Measurements from ENCODE around the gene UAP1L1. TPM values are rescaled to one million over a fixed set of nuclear protein-coding genes. Genes with fewer than 3 reads are reported as not detected.

The UAP1L1 gene
- total RNA-seq, 2 donors from 2014 or later = 2.6 to 4.5 TPM

DNA sequence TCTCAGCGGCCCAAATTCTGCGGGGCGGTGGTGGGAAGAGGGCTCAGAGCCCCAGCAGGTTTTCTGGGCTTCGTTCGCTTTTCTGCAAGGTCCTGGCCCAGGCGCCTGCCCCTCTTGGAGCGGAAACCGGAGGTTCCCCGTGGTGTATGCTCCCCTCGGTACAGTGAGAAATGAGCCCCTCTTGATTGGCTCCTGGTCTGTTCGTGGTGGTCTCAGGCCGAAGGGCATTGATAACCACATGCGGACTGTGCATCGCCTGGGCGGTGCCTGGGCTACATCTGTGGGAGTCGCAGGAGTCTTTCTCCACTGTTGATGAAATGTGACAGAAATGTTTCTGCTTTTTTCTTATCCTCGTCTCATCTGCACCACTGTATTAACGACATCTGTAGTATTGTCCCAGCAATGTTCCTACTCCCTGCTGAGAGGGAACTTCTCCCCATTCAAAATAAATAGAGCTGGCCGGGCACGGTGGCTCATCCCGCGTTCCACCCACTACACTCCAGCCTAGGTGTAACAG, 10.2 kb downstream of the UAP1L1 start:
- WGBS, 2 experiments (ENCODE audit: insufficient coverage in 1 of 2, insufficient read length in 1 of 2) = 5 to 8% methylated on average over 17 to 22 of the region's 22 CpGs
- peak; percentile 68 for DNase-seq
- H3K9me3 Mint-ChIP-seq = no peaks in the 10 kb centered on the region
- H3K36me3 Mint-ChIP-seq (ENCODE audit: low read depth) = peaks cover 19% of the 10 kb centered on the region
- H3K27ac Mint-ChIP-seq = peak overlapping the region; percentile 85
- no peak overlapping the region for H3K27ac ChIP-seq (ENCODE audit: low read depth, low read length)
- TF ChIP-seq CTCF (conservative IDR thresholded peaks at IDR 0.05) = no peak
- peaks cover 6% of the 10 kb centered on the region for H3K27me3 Mint-ChIP-seq (ENCODE audit: insufficient read depth)
- peak overlapping the region; percentile 75 for H3K4me3 Mint-ChIP-seq
- H3K4me1 ChIP-seq (ENCODE audit: control insufficient read depth, insufficient read depth, low read length) = no peaks in the 10 kb centered on the region
- H3K4me1 Mint-ChIP-seq = peaks cover 10% of the 10 kb centered on the region
- peaks cover 23% of the 10 kb centered on the region for H3K36me3 ChIP-seq (ENCODE audit: control insufficient read depth, insufficient read depth, low read length)
- peak overlapping the region; percentile 95 for H3K4me3 ChIP-seq (ENCODE audit: low read length)
- peak overlapping the region; percentile 60 for H3K9ac ChIP-seq (ENCODE audit: extremely low read depth, low read length, poor library complexity, severe bottlenecking)
- H3K27me3 ChIP-seq (ENCODE audit: control insufficient read depth, insufficient read depth, low read length, poor library complexity, severe bottlenecking) = no peaks in the 10 kb centered on the region
- H3K9me3 ChIP-seq (ENCODE audit: control insufficient read depth, low read length) = no peaks in the 10 kb centered on the region

DNA sequence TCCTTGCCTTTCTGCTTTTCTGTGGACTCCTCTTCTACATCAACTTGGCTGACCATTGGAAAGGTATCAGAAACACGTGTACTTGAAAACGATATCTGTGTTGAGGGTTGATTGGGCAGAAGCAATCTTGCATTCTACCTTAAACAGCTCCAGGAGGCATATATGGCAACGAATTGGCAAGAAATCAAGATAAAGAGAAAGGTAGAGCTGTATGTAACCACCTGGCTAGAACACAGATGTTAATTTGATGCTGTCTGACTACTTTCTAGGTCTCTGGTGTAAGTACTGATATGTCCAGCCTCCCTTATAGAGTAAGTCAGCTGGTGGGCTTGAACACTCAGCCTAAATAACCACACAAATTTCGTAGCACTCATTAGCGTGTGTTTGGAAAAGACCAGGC, 10.8 kb downstream of the UAP1L1 start:
- Mint-ChIP-seq H3K27ac (no peak overlapping the region), H3K4me1 (peaks cover 10% of the 10 kb centered on the region), H3K4me3 (peak overlapping the region; percentile 75), H3K9me3 (no peaks in the 10 kb centered on the region), H3K27me3 (ENCODE audit: insufficient read depth) (peaks cover 6% of the 10 kb centered on the region), H3K36me3 (ENCODE audit: low read depth) (peaks cover 24% of the 10 kb centered on the region)
- no peaks in the 10 kb centered on the region for H3K27me3 ChIP-seq (ENCODE audit: control insufficient read depth, insufficient read depth, low read length, poor library complexity, severe bottlenecking)
- peaks cover 30% of the 10 kb centered on the region for H3K36me3 ChIP-seq (ENCODE audit: control insufficient read depth, insufficient read depth, low read length)
- H3K27ac ChIP-seq (ENCODE audit: low read depth, low read length) = no peak overlapping the region
- no peaks in the 10 kb centered on the region for H3K9me3 ChIP-seq (ENCODE audit: control insufficient read depth, low read length)
- no peaks in the 10 kb centered on the region for H3K4me1 ChIP-seq (ENCODE audit: control insufficient read depth, insufficient read depth, low read length)
- H3K4me3 ChIP-seq (ENCODE audit: low read length) = peak overlapping the region; percentile 95
- no peak for DNase-seq
- no peak overlapping the region for H3K9ac ChIP-seq (ENCODE audit: extremely low read depth, low read length, poor library complexity, severe bottlenecking)
- 91 to 94% methylated on average over 4 to 5 of the region's 5 CpGs for WGBS, 2 experiments (ENCODE audit: insufficient coverage in 1 of 2, insufficient read length in 1 of 2)
- no peak for TF ChIP-seq CTCF (conservative IDR thresholded peaks at IDR 0.05)

DNA sequence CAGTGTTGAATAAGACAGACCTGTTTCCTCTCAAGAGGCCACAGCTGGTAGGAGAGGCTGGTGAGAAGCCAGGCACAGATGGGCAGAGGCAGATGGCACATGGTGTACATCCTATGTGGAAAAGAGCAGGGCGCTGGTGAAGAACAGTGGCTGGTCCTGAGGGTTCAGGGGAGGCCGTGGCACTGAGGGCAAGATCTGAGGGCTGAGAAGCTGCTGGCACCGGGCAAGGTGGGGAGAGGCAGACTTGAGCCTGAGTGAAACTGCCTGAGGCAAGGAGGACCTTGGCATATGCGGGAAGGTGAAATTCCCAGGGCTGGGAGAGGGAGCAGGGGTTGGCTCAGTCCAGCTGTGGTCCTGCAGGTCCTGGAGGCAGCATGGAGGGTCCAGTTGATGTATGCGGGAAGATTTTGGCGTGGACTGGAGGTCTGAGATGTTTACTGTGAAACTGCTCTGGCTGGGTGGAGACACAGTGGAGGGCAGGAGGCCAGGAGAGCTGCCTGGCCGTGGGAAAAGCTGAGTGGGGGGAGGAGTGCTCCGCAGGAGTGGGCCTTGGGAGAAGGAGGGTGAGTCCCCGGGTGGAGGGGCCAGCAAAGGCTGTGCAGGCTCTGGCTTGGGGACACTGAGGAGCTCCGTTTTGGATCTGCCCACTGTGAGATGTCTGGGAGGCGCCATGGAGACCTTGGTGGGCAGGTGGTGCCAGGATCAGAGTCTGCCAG, 12.1 kb downstream of the UAP1L1 start:
- WGBS, 2 experiments (ENCODE audit: insufficient coverage in 1 of 2, insufficient read length in 1 of 2) = 91 to 95% methylated on average over 9 to 11 of the region's 11 CpGs
- H3K9ac ChIP-seq (ENCODE audit: extremely low read depth, low read length, poor library complexity, severe bottlenecking) = no peak overlapping the region
- no peaks in the 10 kb centered on the region for H3K9me3 ChIP-seq (ENCODE audit: control insufficient read depth, low read length)
- H3K27ac ChIP-seq (ENCODE audit: low read depth, low read length) = no peak overlapping the region
- Mint-ChIP-seq H3K4me1 (peaks cover 10% of the 10 kb centered on the region), H3K9me3 (no peaks in the 10 kb centered on the region), H3K36me3 (ENCODE audit: low read depth) (peaks cover 27% of the 10 kb centered on the region), H3K27me3 (ENCODE audit: insufficient read depth) (peaks cover 6% of the 10 kb centered on the region), H3K4me3 (no peak overlapping the region), H3K27ac (no peak overlapping the region)
- H3K4me3 ChIP-seq (ENCODE audit: low read length) = no peak overlapping the region
- no peak for TF ChIP-seq CTCF (conservative IDR thresholded peaks at IDR 0.05)
- DNase-seq = no peak
- no peaks in the 10 kb centered on the region for H3K27me3 ChIP-seq (ENCODE audit: control insufficient read depth, insufficient read depth, low read length, poor library complexity, severe bottlenecking)
- H3K36me3 ChIP-seq (ENCODE audit: control insufficient read depth, insufficient read depth, low read length) = peaks cover 36% of the 10 kb centered on the region
- H3K4me1 ChIP-seq (ENCODE audit: control insufficient read depth, insufficient read depth, low read length) = no peaks in the 10 kb centered on the region
